SK-N-SH (cell line): ENCODE measurements around the gene PPIB.

Source experiments
- CTCF ChIP-seq: fragments of 200-600 bp; sonication (generic); IDR thresholded peaks from 2 replicates; pipeline ENCODE4 v1.6.1; 2017; ENCODE audit warnings: antibody characterized with exemption, mild to moderate bottlenecking, moderate library complexity
- RFX5 ChIP-seq: IDR thresholded peaks from 2 replicates; pipeline ENCODE4 v1.6.1; 2012; ENCODE audit warnings: mild to moderate bottlenecking, improper control_type of control experiment, low read length
- ZBTB33 ChIP-seq: IDR thresholded peaks from 2 replicates; pipeline ENCODE4 v1.4.0; 2012; ENCODE audit warnings: low read depth, borderline replicate concordance

DNA sequence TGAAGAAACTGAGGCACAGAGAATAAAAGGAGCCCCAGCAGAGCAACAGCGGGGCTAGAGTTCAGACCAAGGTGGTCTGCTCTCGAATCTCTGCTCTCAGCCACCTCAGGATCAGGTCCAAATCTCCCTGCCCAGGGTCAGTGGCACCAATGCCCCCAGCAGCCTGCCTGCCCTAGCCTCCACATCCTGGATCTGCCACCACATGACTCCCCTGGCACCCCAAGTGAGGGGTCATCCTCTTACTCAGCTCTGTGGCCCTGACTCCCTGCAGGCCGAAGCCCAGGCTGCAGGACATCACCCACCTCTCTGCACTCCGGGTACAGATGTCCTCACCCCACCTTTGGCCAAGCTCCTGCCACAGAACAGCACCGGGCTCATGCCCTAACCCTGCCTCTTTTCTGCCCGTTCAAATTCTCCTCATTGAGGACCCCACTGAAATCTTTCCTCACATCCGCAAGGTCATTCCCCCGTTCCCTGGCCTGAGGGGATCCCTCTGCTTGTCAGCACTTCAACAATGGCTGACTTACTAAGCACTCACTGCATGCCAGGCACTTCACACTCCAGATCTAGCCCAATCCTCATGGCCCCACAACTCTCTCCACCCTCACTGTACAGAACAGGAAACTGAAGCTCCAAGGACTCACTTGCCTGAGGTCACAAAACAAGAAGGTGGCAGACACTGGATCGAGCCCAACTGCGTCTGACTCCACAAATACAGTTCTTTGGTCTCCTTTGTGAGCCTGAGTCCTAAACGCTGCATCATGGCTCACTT, 4.3 kb downstream of the PPIB start:
- TF ChIP-seq CTCF (no peak), RFX5 (no peak), ZBTB33 (no peak)
